ENCODE data around the gene HDC.

Gene HDC

GRCh38 chr15:50251638-50252182, 13.8 kb downstream of the HDC start:
- no peak for DNase-seq

GRCh38 chr15:50250760-50251394, 14.6 kb downstream of the HDC start:
- DNase-seq: no peak

GRCh38 chr15:50249704-50250103, 15.8 kb downstream of the HDC start:
- DNase-seq: no peak

GRCh38 chr15:50248994-50249582, 16.4 kb downstream of the HDC start:
- no peak for DNase-seq

- DNase-seq: no peak
Measured at GRCh38 chr15:50247819-50248655, 17.5 kb downstream of the HDC start.

- no peak for DNase-seq
Measured at GRCh38 chr15:50246631-50247030, 18.9 kb downstream of the HDC start.

GRCh38 chr15:50244959-50245624, 20.4 kb downstream of the HDC start:
- no peak for DNase-seq

GRCh38 chr15:50244153-50244552, 21.4 kb downstream of the HDC start:
- DNase-seq: no peak

GRCh38 chr15:50241684-50242450, 23.7 kb downstream of the HDC start:
- peak; percentile 71 for DNase-seq

GRCh38 chr15:50238255-50238654, 27.3 kb downstream of the HDC start:
- no peak for DNase-seq

- no peak for DNase-seq
Measured at GRCh38 chr15:50236433-50236832, 29.1 kb downstream of the HDC start.

- peak; percentile 32 for DNase-seq
Measured at GRCh38 chr15:50235794-50236193, 29.7 kb downstream of the HDC start.

GRCh38 chr15:50234764-50235163, 30.8 kb downstream of the HDC start:
- no peak for DNase-seq

- no peak for DNase-seq
Measured at GRCh38 chr15:50233192-50233736, 32.3 kb downstream of the HDC start.

GRCh38 chr15:50232791-50233190, 32.7 kb downstream of the HDC start:
- no peak for DNase-seq

- no peak for DNase-seq
Measured at GRCh38 chr15:50231761-50232160, 33.8 kb downstream of the HDC start.

- no peak for DNase-seq
Measured at GRCh38 chr15:50229336-50229735, 36.2 kb downstream of the HDC start.

GRCh38 chr15:50228866-50229265, 36.7 kb downstream of the HDC start:
- DNase-seq: no peak

- DNase-seq: peak; percentile 68
Measured at GRCh38 chr15:50227076-50227475, 38.5 kb downstream of the HDC start.

GRCh38 chr15:50225938-50226337, 39.6 kb downstream of the HDC start:
- DNase-seq: no peak

GRCh38 chr15:50225057-50225456, 40.5 kb downstream of the HDC start:
- DNase-seq: no peak

GRCh38 chr15:50224606-50225005, 40.9 kb downstream of the HDC start:
- no peak for DNase-seq
